ENCODE results near the gene APLF.
"Not testable (repeated sequence)": the region's sequence is repeated elsewhere in the genome, so short reads cannot be mapped to it uniquely, and the experiment has no call there.

Gene APLF

DNA sequence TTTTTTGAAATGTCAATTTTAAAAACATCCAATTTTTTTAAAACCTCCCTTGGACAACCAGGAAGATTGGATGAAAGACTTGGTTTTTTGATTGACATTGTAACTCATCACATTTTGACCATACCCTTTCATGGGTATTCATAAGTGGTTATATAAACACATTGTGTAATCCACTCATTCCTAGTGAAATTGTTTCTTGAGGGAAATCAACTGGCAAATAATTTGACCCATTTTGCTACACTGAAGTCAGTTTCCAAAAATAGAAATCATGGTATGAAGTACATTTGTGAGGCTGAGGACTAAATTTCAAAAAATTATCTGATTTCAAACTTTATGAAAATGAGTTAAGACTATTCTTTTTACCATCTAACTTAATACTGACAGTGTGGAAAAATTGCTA is 31.8 kb upstream of the APLF start:
- peaks cover 0 to 51% (median 23%) of the 10 kb centered on the region in 4 donors for H3K4me1 ChIP-seq
- DNase-seq, result no peak
- no peaks in the 10 kb centered on the region for H3K27me3 ChIP-seq
- TF ChIP-seq, protein P1, sequence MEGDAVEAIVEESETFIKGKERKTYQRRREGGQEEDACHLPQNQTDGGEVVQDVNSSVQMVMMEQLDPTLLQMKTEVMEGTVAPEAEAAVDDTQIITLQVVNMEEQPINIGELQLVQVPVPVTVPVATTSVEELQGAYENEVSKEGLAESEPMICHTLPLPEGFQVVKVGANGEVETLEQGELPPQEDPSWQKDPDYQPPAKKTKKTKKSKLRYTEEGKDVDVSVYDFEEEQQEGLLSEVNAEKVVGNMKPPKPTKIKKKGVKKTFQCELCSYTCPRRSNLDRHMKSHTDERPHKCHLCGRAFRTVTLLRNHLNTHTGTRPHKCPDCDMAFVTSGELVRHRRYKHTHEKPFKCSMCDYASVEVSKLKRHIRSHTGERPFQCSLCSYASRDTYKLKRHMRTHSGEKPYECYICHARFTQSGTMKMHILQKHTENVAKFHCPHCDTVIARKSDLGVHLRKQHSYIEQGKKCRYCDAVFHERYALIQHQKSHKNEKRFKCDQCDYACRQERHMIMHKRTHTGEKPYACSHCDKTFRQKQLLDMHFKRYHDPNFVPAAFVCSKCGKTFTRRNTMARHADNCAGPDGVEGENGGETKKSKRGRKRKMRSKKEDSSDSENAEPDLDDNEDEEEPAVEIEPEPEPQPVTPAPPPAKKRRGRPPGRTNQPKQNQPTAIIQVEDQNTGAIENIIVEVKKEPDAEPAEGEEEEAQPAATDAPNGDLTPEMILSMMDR (IDR thresholded peaks at IDR 0.05), result no peak
- no peaks in the 10 kb centered on the region for H3K36me3 ChIP-seq
- peak overlapping the region; percentile 69 to 83 for H3K27ac ChIP-seq
- no peaks in the 10 kb centered on the region for H3K9me3 ChIP-seq
- intact Hi-C loops (cut with DNase I; ENCODE audit: low total_unique reads), result no loop called here
- no peak overlapping the region for H3K4me3 ChIP-seq

DNA sequence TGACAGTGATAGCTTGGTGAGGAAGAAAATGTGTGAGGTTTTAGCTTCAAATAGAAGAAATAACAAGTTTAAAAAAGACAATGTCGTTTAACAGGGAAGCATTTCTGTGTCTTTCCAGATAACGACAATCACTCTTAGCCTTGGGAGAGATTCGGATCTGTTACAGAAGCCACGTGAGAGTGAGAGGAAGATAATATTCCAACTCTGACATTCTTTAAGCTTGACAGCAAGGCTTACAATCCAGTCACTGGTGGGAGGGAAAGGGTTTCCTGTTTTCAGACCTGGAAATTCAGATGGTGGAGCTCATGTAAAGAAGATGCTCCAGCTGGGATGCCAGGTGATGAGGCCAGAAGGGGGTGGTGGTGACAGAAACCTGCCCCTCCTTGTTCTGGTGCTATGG is 31.1 kb upstream of the APLF start:
- peak overlapping the region; percentile 69 to 83 for H3K27ac ChIP-seq
- intact Hi-C loops (cut with DNase I; ENCODE audit: low total_unique reads), result no loop called here
- TF ChIP-seq, protein P1 (IDR thresholded peaks at IDR 0.05), result no peak

DNA sequence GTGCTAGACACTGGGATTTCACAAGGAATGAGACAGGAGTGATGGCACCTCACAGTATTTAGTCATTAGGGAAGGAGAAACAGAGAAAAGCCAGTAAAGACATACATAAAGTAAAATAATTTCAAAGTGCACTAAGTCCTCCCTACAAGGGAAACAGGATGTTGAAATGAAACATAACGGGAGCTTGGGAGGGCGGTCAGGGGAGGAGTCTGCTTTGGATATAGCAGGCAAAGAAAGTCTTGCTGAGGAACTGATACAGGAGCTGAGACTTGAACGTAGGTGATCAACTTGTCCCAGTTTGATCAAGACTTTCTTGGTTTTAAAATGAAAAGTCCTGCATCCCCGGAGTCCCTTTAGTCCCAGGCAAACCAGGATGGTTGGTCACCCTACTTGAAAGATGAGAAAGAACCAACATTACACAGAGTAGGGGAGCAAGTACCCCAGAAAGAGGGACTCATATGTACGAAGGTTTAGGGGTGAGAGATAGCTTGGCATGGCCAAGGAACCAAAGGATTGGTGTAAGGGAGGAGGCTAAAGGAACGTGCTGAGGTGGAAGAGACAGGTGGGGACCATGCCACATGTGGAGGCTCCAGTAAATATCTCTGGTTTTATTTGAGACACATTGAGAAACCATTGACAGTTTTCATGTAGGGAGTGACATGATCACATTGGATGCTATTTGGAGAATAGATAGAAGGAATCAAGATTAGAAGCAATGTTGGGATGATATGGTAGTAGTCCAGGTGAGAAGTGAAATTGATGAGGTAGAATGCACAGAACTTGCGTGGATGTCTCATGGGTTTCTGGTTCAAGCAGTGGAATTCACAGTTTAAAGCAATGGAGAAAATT is 28.7 kb upstream of the APLF start:
- H3K27me3 ChIP-seq, result no peaks in the 10 kb centered on the region
- intact Hi-C loops (cut with DNase I; ENCODE audit: low total_unique reads), result no loop called here
- no peak overlapping the region for H3K4me3 ChIP-seq
- H3K36me3 ChIP-seq, result no peaks in the 10 kb centered on the region
- peak overlapping the region; percentile 1 to 83 for H3K27ac ChIP-seq
- H3K4me1 ChIP-seq, result peaks cover 0 to 52% (median 25%) of the 10 kb centered on the region in 4 donors
- TF ChIP-seq, protein P1 (IDR thresholded peaks at IDR 0.05), result no peak
- H3K9me3 ChIP-seq, result no peaks in the 10 kb centered on the region
- no peak for DNase-seq

More for the DNA sequence above, 31.1 kb upstream of the APLF start:
- DNase-seq, result no peak
- Histone ChIP-seq H3K27me3 (no peaks in the 10 kb centered on the region), H3K36me3 (no peaks in the 10 kb centered on the region), H3K9me3 (no peaks in the 10 kb centered on the region), H3K4me3 (no peak overlapping the region), H3K4me1 (peaks cover 0 to 53% (median 25%) of the 10 kb centered on the region in 4 donors)

- Histone ChIP-seq H3K4me3 (no peak overlapping the region), H3K27ac (peak overlapping the region; percentile 51 to 83)
These were observed 26.0 kb upstream of the APLF start for GRCh38 chr2:68441179-68441993.

GRCh38 chr2:68441994-68442322 is 25.4 kb upstream of the APLF start:
- intact Hi-C loops (cut with DNase I; ENCODE audit: low total_unique reads), result loop anchor here (5.0 kb wide), 1 partner anchor 80 kb away; no protein-coding TSS in a partner anchor
- no peak for DNase-seq
- Histone ChIP-seq H3K27me3 (no peaks in the 10 kb centered on the region), H3K4me3 (no peak overlapping the region), H3K36me3 (no peaks in the 10 kb centered on the region), H3K9me3 (peaks cover 0 to under 1% (median 0%) of the 10 kb centered on the region in 3 donors), H3K27ac (no peak overlapping the region), H3K4me1 (peaks cover 0 to 28% (median 11%) of the 10 kb centered on the region in 4 donors)
- TF ChIP-seq, protein P1 (IDR thresholded peaks at IDR 0.05), result no peak

More at GRCh38 chr2:68441179-68441993, 26.0 kb upstream of the APLF start:
- Histone ChIP-seq H3K9me3 (no peaks in the 10 kb centered on the region), H3K36me3 (no peaks in the 10 kb centered on the region), H3K4me1 (peaks cover 0 to 34% (median 16%) of the 10 kb centered on the region in 4 donors), H3K27me3 (no peaks in the 10 kb centered on the region)
- intact Hi-C loops (cut with DNase I; ENCODE audit: low total_unique reads), result loop anchor here (5.0 kb wide), 1 partner anchor 79 kb away; no protein-coding TSS in a partner anchor
- DNase-seq, result peak; percentile 88 to 89
- TF ChIP-seq, protein P1 (IDR thresholded peaks at IDR 0.05), result peak; percentile 92 to 94

- H3K4me1 ChIP-seq; H3K27me3 ChIP-seq; DNase-seq; intact Hi-C loops (cut with DNase I; ENCODE audit: low total_unique reads); H3K9me3 ChIP-seq; H3K4me3 ChIP-seq; H3K36me3 ChIP-seq; H3K27ac ChIP-seq: not testable (repeated sequence)
These were observed 21.0 kb upstream of the APLF start for GRCh38 chr2:68446425-68446824.
